Transverse colon (tissue), 4 donors: ENCODE measurements around the gene MMGT1. TPM values are rescaled to one million over a fixed set of nuclear protein-coding genes. Genes with fewer than 3 reads are reported as not detected.

Experiments used
- DNase-seq: peaks from one replicate; pipeline ENCODE4 v3.0.0-alpha.2; 2019
- H3K27ac ChIP-seq, 4 donors: fragments of 200-600 bp; sonication (generic); 2 replicates each; pipeline ENCODE4 v1.5.1; 2016 to 2018; ENCODE audit warnings: inconsistent platforms in 4 of 4
- H3K27me3 ChIP-seq: fragments of 200-600 bp; sonication (generic); 2 replicates; pipeline ENCODE4 v1.5.1; 2017; ENCODE audit warnings: inconsistent platforms
- H3K36me3 ChIP-seq, 4 donors: fragments of 200-600 bp; sonication (generic); 2 replicates each; pipeline ENCODE4 v1.5.1; 2017 to 2019; ENCODE audit warnings: inconsistent platforms in 4 of 4
- H3K4me1 ChIP-seq, 4 donors: fragments of 200-600 bp; sonication (generic); 2 replicates each; pipeline ENCODE4 v1.5.1; 2017 to 2020; ENCODE audit warnings: inconsistent platforms in 4 of 4
- H3K4me3 ChIP-seq, 4 donors: fragments of 200-600 bp; sonication (generic); 1 replicate in 1 of 4; 2 replicates in 3 of 4; pipeline versions ENCODE4 v1.5.1 to v1.6.1; 2017 to 2019; ENCODE audit warnings: inconsistent platforms in 4 of 4
- H3K9me3 ChIP-seq, 2 donors: fragments of 200-600 bp; sonication (generic); 2 replicates each; pipeline ENCODE4 v1.5.1; 2017 to 2019; ENCODE audit warnings: inconsistent platforms in 2 of 2
- CTCF ChIP-seq, 5 experiments: fragments of 200-600 bp in 3 of 5; fragments of 450-650 bp in 2 of 5; sonication (generic) in 3 of 5; IDR thresholded peaks; 1 replicate in 2 of 5; 2 replicates in 3 of 5; pipeline ENCODE4 v1.5.1; 2016 to 2017; ENCODE audit warnings: antibody characterized with exemption in 5 of 5, inconsistent platforms in 3 of 5, mild to moderate bottlenecking in 2 of 5, moderate library complexity in 1 of 5
- EP300 ChIP-seq: sonication (generic); formaldehyde crosslinking; IDR thresholded peaks from one replicate; pipeline ENCODE4 v1.6.1; 2017; ENCODE audit warnings: antibody characterized with exemption, low read depth
- POLR2A ChIP-seq: fragments of 450-650 bp; IDR thresholded peaks from one replicate; pipeline ENCODE4 v1.6.1; 2016; ENCODE audit warnings: antibody characterized with exemption, mild to moderate bottlenecking, moderate library complexity
- POLR2AphosphoS5 ChIP-seq, 3 donors: sonication (generic); formaldehyde crosslinking; IDR thresholded peaks; one replicate each; pipeline ENCODE4 v1.6.1; 2016; ENCODE audit warnings: antibody characterized with exemption in 3 of 3
- WGBS, 2 donors: methylation state at CpG; one replicate each; pipeline ENCODE4 v1.1.5; 2018; ENCODE audit warnings: low coverage in 1 of 2; 5-methylcytosine and 5-hydroxymethylcytosine counted together
- in situ Hi-C, 4 donors: fragments of 200-750 bp; cut with MboI; loops; one replicate each; pipeline versions ENCODE4 v1.15.0 to v1.15.1; 2017; ENCODE audit warnings: low sequenced_read_pairs in 3 of 4, low pct_ligation_motif_present in 1 of 4, low pct_unique_long_range_greater_than_20kb in 1 of 4
- intact Hi-C: fragments of 100-400 bp; cut with DNase I; formaldehyde crosslinking; loops from one replicate; pipeline ENCODE4 v1.15.1; 2023; ENCODE audit warnings: low total_unique reads
- total RNA-seq, 4 donors: library from RNA; depleted of rRNA; stranded (reverse); fragments of >200 nt; gene quantifications; one replicate each; pipeline ENCODE4 v1.1.0, GENCODE V29; 2016

Gene MMGT1
- total RNA-seq, 4 donors from 2014 or later = 2.0 to 27.0 (median 15.7) TPM

GRCh38 chrX:135981668-135982067, 7.9 kb upstream of the MMGT1 start:
- H3K4me1 ChIP-seq = peaks cover 0 to 13% (median 2%) of the 10 kb centered on the region in 4 donors
- H3K27me3 ChIP-seq = no peaks in the 10 kb centered on the region
- TF ChIP-seq CTCF (IDR thresholded peaks at IDR 0.05) = no peak
- TF ChIP-seq POLR2A = no peak
- no peak for TF ChIP-seq POLR2AphosphoS5 (IDR thresholded peaks at IDR 0.05)
- no peak for TF ChIP-seq EP300
- no peak for DNase-seq
- intact Hi-C loops = no loop called here
- H3K27ac ChIP-seq = no peak overlapping the region
- no peak overlapping the region for H3K4me3 ChIP-seq
- no peaks in the 10 kb centered on the region for H3K36me3 ChIP-seq
- in situ Hi-C loops = no loop called here
- no peaks in the 10 kb centered on the region for H3K9me3 ChIP-seq

GRCh38 chrX:135981010-135981409, 7.2 kb upstream of the MMGT1 start:
- TF ChIP-seq EP300 (no peak), CTCF (IDR thresholded peaks at IDR 0.05) (no peak), POLR2A (no peak), POLR2AphosphoS5 (IDR thresholded peaks at IDR 0.05) (no peak)
- Histone ChIP-seq H3K4me1 (peaks cover 0 to 9% (median 1%) of the 10 kb centered on the region in 4 donors), H3K4me3 (no peak overlapping the region), H3K27ac (no peak overlapping the region), H3K9me3 (no peaks in the 10 kb centered on the region), H3K27me3 (no peaks in the 10 kb centered on the region), H3K36me3 (no peaks in the 10 kb centered on the region)
- no peak for DNase-seq
- intact Hi-C loops (no loop called here), in situ Hi-C loops (no loop called here)
- WGBS, 2 donors = 82% methylated on average over 5 of the region's 5 CpGs; no CpG with 5 or more reads in 1 of the 2 donors

- no peak for TF ChIP-seq POLR2AphosphoS5 (IDR thresholded peaks at IDR 0.05)
- TF ChIP-seq POLR2A = no peak
- TF ChIP-seq CTCF (IDR thresholded peaks at IDR 0.05) = no peak
- TF ChIP-seq EP300 = no peak
- intact Hi-C loops = no loop called here
- in situ Hi-C loops = no loop called here
- no peak for DNase-seq
- no peaks in the 10 kb centered on the region for H3K9me3 ChIP-seq
- H3K4me1 ChIP-seq = peaks cover 0 to 3% (median 1%) of the 10 kb centered on the region in 4 donors
- no peak overlapping the region for H3K27ac ChIP-seq
- no peaks in the 10 kb centered on the region for H3K36me3 ChIP-seq
- H3K27me3 ChIP-seq = no peaks in the 10 kb centered on the region
- H3K4me3 ChIP-seq = no peak overlapping the region
- 54 to 65% methylated on average over 3 to 4 of the region's 4 CpGs for WGBS, 2 donors
Observed at GRCh38 chrX:135977611-135978010, 3.8 kb upstream of the MMGT1 start.

GRCh38 chrX:135975421-135975820, 1.6 kb upstream of the MMGT1 start:
- no peaks in the 10 kb centered on the region for H3K27me3 ChIP-seq
- H3K36me3 ChIP-seq = no peaks in the 10 kb centered on the region
- WGBS, 2 donors = 83 to 86% methylated on average over 1 of the region's 1 CpG
- H3K27ac ChIP-seq = no peak overlapping the region
- H3K4me1 ChIP-seq = peaks cover 0 to 16% (median 6%) of the 10 kb centered on the region in 4 donors
- no peak for TF ChIP-seq CTCF (IDR thresholded peaks at IDR 0.05)
- TF ChIP-seq POLR2AphosphoS5 (IDR thresholded peaks at IDR 0.05) = no peak
- no peak for TF ChIP-seq EP300
- no peak for TF ChIP-seq POLR2A
- no peaks in the 10 kb centered on the region for H3K9me3 ChIP-seq
- in situ Hi-C loops = no loop called here
- no peak for DNase-seq
- intact Hi-C loops = no loop called here
- H3K4me3 ChIP-seq = no peak overlapping the region
